Adrenal gland (tissue), 12 donors: ENCODE results near the gene KCNN3. TPM values are rescaled to one million over a fixed set of nuclear protein-coding genes. Genes with fewer than 3 reads are reported as not detected.
A peak's percentile ranks its signal among the peaks of the same experiment; 100 is the strongest.

Source experiments
- DNase-seq, 7 donors: peaks; one replicate each; pipeline ENCODE4 v3.0.0-alpha.2; 2019 to 2020
- H3K27ac ChIP-seq, 5 donors: fragments of 200-600 bp; sonication (generic) in 4 of 5; 1 replicate in 3 of 5; 2 replicates in 2 of 5; pipeline versions ENCODE4 v1.5.1 to v1.8.0; 2016 to 2020; ENCODE audit warnings: mild to moderate bottlenecking in 1 of 5
- H3K27me3 ChIP-seq: fragments of 200-600 bp; 2 replicates; pipeline ENCODE4 v1.8.0; 2021
- H3K36me3 ChIP-seq, 2 donors: fragments of 200-600 bp; replicated peaks in 1 of 2; 1 replicate in 1 of 2; 2 replicates in 1 of 2; pipeline versions ENCODE4 v1.5.1 to v1.8.0; 2018 to 2022
- H3K4me1 ChIP-seq, 2 donors: fragments of 200-600 bp; replicated peaks in 1 of 2; 1 replicate in 1 of 2; 2 replicates in 1 of 2; pipeline versions ENCODE4 v1.5.1 to v1.8.0; 2018 to 2021
- H3K4me3 ChIP-seq, 4 donors: fragments of 200-600 bp; sonication (generic) in 3 of 4; one replicate each; pipeline ENCODE4 v1.5.1; 2016 to 2018
- H3K9me3 ChIP-seq, 3 donors: fragments of 200-600 bp; sonication (generic) in 1 of 3; replicated peaks in 1 of 3; 1 replicate in 2 of 3; 2 replicates in 1 of 3; pipeline versions ENCODE4 v1.5.1 to v1.8.0; 2016 to 2021
- POLR2A ChIP-seq, 2 donors: fragments of 450-650 bp; IDR thresholded peaks; one replicate each; pipeline ENCODE4 v1.6.1; 2017; ENCODE audit warnings: antibody characterized with exemption in 2 of 2, mild to moderate bottlenecking in 2 of 2, moderate library complexity in 1 of 2
- WGBS, 4 donors: extraction: QIAGEN DNeasy Blood & Tissue Kit in 2 of 4; methylation state at CpG; one replicate each; pipeline versions ENCODE4 v1.1.5 to v1.1.7; 2013 to 2017; 5-methylcytosine and 5-hydroxymethylcytosine counted together
- intact Hi-C, 2 donors: fragments of 100-400 bp; cut with DNase I; formaldehyde crosslinking; loops; one replicate each; pipeline versions ENCODE4 v1.14.1 to v1.15.0; 2022 to 2023
- polyA plus RNA-seq, 3 donors: library from polyadenylated mRNA; stranded (reverse); fragments of 200-250 nt in 2 of 3; fragments of 350-450 nt in 1 of 3; fragmentation: Illumina TruSeq in 1 of 3; extraction: RNeasy Lipid Tissue Mini Kit (QIAGEN cat#74804) in 1 of 3; gene quantifications; one replicate each; pipeline ENCODE4 v1.2.3, GENCODE V29; 2013 to 2014
- total RNA-seq, 9 donors: library from RNA; depleted of rRNA in 4 of 9; stranded (reverse); fragments of >200 nt in 4 of 9; fragments of 120-200 nt in 1 of 9; fragmentation: NEBNext Ultra II Directional in 1 of 9; extraction: Animal tissue kit (Norgen Biotek cat#: 25700) in 1 of 9; gene quantifications; one replicate each; pipeline versions ENCODE4 v1.1.0 to v1.2.4, GENCODE V29; 2013 to 2023
- TF ChIP-seq, protein P1 (sequence below), 6 experiments: fragments of 450-650 bp in 4 of 6; fragments of 200-600 bp in 2 of 6; sonication (generic) in 1 of 6; IDR thresholded peaks; 1 replicate in 5 of 6; 2 replicates in 1 of 6; pipeline versions ENCODE4 v1.5.1 to v1.8.0; 2016 to 2021; ENCODE audit warnings: antibody characterized with exemption in 6 of 6, mild to moderate bottlenecking in 2 of 6, moderate library complexity in 1 of 6
- donor health status: healthy with polysubstance abuse.
- donor health status: Bipolar disorder and iron deficiency.
- donor health status: DM: yes; HTN: yes; CAD: no.
- donor health status: DM: no; HTN: no; CAD: no.
- donor health status: DM: no; HTN: no; CAD: no.
- donor health status: DM: yes; HTN: yes; CAD: no.

KCNN3 gene
- total and polyA plus RNA-seq, 12 donors: 0.17 to 2.3 (median 0.97) TPM

DNA sequence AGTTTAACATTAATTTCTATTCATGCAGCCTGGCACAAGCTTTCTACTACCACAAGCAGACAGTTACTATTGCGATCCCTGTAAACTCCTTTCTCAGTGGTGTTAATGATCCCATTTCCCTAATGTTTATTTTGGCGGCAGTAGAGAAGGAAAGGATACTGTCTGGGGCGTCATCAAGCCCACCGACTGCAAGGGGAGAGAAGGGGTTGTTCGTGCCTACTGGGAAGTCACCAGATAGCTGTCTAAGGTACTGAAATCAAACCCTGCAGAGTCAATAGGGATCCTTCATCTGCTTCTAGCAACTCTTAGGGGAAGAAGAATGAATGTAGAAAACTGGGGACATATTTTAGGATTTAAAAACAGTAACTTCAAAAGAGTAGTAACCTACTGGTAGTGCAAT is 166.9 kb downstream of the KCNN3 start:
- TF ChIP-seq, protein P1, sequence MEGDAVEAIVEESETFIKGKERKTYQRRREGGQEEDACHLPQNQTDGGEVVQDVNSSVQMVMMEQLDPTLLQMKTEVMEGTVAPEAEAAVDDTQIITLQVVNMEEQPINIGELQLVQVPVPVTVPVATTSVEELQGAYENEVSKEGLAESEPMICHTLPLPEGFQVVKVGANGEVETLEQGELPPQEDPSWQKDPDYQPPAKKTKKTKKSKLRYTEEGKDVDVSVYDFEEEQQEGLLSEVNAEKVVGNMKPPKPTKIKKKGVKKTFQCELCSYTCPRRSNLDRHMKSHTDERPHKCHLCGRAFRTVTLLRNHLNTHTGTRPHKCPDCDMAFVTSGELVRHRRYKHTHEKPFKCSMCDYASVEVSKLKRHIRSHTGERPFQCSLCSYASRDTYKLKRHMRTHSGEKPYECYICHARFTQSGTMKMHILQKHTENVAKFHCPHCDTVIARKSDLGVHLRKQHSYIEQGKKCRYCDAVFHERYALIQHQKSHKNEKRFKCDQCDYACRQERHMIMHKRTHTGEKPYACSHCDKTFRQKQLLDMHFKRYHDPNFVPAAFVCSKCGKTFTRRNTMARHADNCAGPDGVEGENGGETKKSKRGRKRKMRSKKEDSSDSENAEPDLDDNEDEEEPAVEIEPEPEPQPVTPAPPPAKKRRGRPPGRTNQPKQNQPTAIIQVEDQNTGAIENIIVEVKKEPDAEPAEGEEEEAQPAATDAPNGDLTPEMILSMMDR (IDR thresholded peaks at IDR 0.05): no peak
- TF ChIP-seq POLR2A (IDR thresholded peaks at IDR 0.05): no peak
- Histone ChIP-seq H3K27me3 (no peaks in the 10 kb centered on the region), H3K27ac (no peak overlapping the region), H3K4me3 (no peak overlapping the region), H3K4me1 (peaks cover 0 to 4% of the 10 kb centered on the region in 2 donors), H3K36me3 (no peaks in the 10 kb centered on the region), H3K9me3 (no peaks in the 10 kb centered on the region)
- intact Hi-C loops: no loop called here
- 38 to 52% (median 43%) methylated on average over 5 of the region's 5 CpGs for WGBS, 4 donors
- DNase-seq: no peak

DNA sequence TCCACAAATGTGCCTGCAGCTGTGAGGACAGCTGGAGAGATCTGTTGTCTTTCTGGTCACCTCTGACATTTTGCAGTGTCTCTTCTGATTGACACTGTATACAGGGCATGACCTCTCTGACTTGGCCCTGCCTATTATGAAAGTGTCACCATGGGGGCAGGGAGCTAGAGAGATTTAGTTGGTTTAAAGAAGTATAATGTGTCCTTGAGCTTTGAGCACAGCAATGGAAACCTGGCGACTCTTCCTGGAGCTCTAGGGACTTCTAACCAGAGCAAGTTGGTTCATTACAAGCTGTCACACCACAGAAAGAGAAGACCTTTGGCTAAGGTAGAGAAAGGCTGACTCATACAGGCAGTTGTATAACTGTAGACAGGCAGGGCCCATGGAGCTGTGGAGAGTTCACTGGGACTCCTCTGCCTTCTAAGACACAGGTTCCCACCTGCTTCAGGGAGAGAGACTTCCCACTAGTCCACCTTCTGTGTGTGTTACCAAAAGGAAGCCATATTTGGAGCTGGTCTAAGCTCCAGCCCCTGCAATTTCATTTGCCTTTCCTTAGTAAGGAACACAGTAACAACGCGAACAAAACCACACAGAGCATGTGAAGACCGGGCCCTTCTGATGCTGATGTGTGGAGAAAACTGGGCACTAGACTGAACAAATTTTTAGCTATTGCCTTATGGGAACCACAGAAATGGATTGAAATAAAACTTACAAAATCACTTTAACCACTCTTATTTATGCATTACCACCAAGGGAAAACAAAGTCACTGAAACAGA is 171.6 kb downstream of the KCNN3 start:
- no peaks in the 10 kb centered on the region for H3K36me3 ChIP-seq
- intact Hi-C loops: no loop called here
- peak overlapping the region in 1 of 5 donors; percentile 21 for H3K27ac ChIP-seq
- H3K4me3 ChIP-seq: no peak overlapping the region
- WGBS, 4 donors: 71 to 83% (median 81%) methylated on average over 4 of the region's 4 CpGs
- TF ChIP-seq, protein P1 (IDR thresholded peaks at IDR 0.05): no peak
- TF ChIP-seq POLR2A (IDR thresholded peaks at IDR 0.05): no peak
- DNase-seq: peak in 4 of 7 donors; percentile 21 to 41 (median 30)
- H3K4me1 ChIP-seq: peaks cover 0 to 6% of the 10 kb centered on the region in 2 donors
- no peaks in the 10 kb centered on the region for H3K27me3 ChIP-seq
- no peaks in the 10 kb centered on the region for H3K9me3 ChIP-seq

DNA sequence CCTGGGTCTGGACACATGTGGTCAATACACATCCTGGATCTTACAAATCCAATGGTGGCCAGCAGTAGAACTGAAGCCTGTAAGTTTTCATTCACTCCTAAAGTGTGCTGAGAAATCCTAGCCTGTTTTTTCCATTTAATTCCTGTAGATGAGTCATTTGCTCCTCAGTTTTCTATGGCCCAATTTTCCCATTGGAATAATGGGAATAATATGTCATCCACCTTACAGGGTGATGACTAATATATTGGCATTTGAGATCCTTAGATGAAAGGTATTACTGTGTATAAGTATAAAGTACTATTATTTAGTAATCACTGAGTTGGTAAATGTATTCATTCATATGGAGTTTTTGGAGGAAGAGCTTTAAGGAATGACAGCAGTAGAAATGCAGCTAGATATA is 172.4 kb downstream of the KCNN3 start:
- intact Hi-C loops: no loop called here

DNA sequence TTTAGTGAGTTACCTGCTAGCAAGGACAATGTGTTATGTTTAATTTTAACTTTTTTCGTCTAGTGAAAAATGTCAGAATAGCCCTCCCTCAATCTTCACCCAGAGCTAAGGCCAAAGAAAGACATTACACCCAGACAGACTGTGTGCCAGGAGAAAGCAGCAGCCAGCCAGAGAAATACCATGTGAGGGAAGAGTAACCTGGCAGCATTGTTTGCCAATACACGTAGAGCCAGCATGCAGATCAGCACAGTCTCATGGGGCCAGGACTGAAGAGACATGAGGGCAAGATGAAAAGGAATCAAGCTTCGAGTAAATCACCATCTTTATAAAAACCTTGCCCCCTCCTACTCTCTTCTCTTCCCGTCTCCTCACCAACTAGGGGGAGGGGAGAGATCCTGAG is 173.6 kb downstream of the KCNN3 start:
- Histone ChIP-seq H3K4me1 (peaks cover 0 to 6% of the 10 kb centered on the region in 2 donors), H3K36me3 (no peaks in the 10 kb centered on the region), H3K4me3 (no peak overlapping the region), H3K9me3 (no peaks in the 10 kb centered on the region), H3K27ac (no peak overlapping the region), H3K27me3 (no peaks in the 10 kb centered on the region)
- intact Hi-C loops: no loop called here
- no peak for DNase-seq
- 46 to 67% (median 57%) methylated on average over 4 of the region's 4 CpGs for WGBS, 4 donors
- TF ChIP-seq POLR2A (IDR thresholded peaks at IDR 0.05): no peak
- TF ChIP-seq, protein P1 (IDR thresholded peaks at IDR 0.05): no peak

More for the DNA sequence above, 172.4 kb downstream of the KCNN3 start:
- H3K4me3 ChIP-seq: no peak overlapping the region
- DNase-seq: no peak
- H3K36me3 ChIP-seq: no peaks in the 10 kb centered on the region
- no peaks in the 10 kb centered on the region for H3K27me3 ChIP-seq
- H3K4me1 ChIP-seq: peaks cover 0 to 6% of the 10 kb centered on the region in 2 donors
- no peak overlapping the region for H3K27ac ChIP-seq
- TF ChIP-seq POLR2A (IDR thresholded peaks at IDR 0.05): no peak
- TF ChIP-seq, protein P1 (IDR thresholded peaks at IDR 0.05): no peak
- no peaks in the 10 kb centered on the region for H3K9me3 ChIP-seq
